Urinary bladder (tissue), 4 donors: ENCODE measurements around the gene HADHA. TPM values are rescaled to one million over a fixed set of nuclear protein-coding genes. Genes with fewer than 3 reads are reported as not detected.
A peak's percentile ranks its signal among the peaks of the same experiment; 100 is the strongest.

Experiments
- DNase-seq: peaks from one replicate; pipeline ENCODE4 v3.0.0-alpha.2; 2015; ENCODE audit errors: extremely low spot score
- H3K27ac ChIP-seq: one replicate; pipeline ENCODE4 v1.5.1; 2013; ENCODE audit warnings: low read depth, mild to moderate bottlenecking, moderate library complexity
- H3K36me3 ChIP-seq: one replicate; pipeline ENCODE4 v1.6.1; 2013; ENCODE audit warnings: mild to moderate bottlenecking, moderate library complexity; ENCODE audit not compliant: insufficient read depth
- H3K4me1 ChIP-seq: one replicate; pipeline ENCODE4 v1.6.1; 2013; ENCODE audit warnings: mild to moderate bottlenecking, moderate library complexity; ENCODE audit not compliant: insufficient read depth
- H3K4me3 ChIP-seq: one replicate; pipeline ENCODE4 v1.5.1; 2013; ENCODE audit warnings: low read depth, low read length
- WGBS: extraction: QIAGEN DNeasy Blood & Tissue Kit; methylation state at CpG from one replicate; pipeline ENCODE4 v1.1.7; 2013; 5-methylcytosine and 5-hydroxymethylcytosine counted together
- polyA plus RNA-seq: library from polyadenylated mRNA; stranded (reverse); fragments of 200-250 nt; gene quantifications from one replicate; pipeline ENCODE4 v1.2.3, GENCODE V29; 2013
- total RNA-seq: library from RNA; depleted of rRNA; stranded (reverse); fragments of >200 nt; gene quantifications from one replicate; pipeline ENCODE4 v1.2.3, GENCODE V29; 2014
- donor health status: healthy with polysubstance abuse.
- donor health status: healthy.

HADHA gene
- total and polyA plus RNA-seq, 2 donors, result 107 to 122 TPM

- Histone ChIP-seq H3K36me3 (peaks cover 9% of the 10 kb centered on the region), H3K27ac (no peak overlapping the region), H3K4me3 (no peak overlapping the region), H3K4me1 (no peaks in the 10 kb centered on the region)
- WGBS, result 55% methylated on average over 12 of the region's 12 CpGs
- no peak for DNase-seq
These were observed 49.1 kb downstream of the HADHA start for GRCh38 chr2:26195040-26195984.

- no peak overlapping the region for H3K4me3 ChIP-seq
- H3K36me3 ChIP-seq, result peaks cover 5% of the 10 kb centered on the region
- H3K27ac ChIP-seq, result no peak overlapping the region
- H3K4me1 ChIP-seq, result no peaks in the 10 kb centered on the region
- no peak for DNase-seq
- WGBS, result 91% methylated on average over 10 of the region's 10 CpGs
These were observed 50.7 kb downstream of the HADHA start for GRCh38 chr2:26193578-26194231.

- no peak overlapping the region for H3K27ac ChIP-seq
These were observed 52.9 kb downstream of the HADHA start for GRCh38 chr2:26191316-26192159.

GRCh38 chr2:26190369-26190768 is 54.1 kb downstream of the HADHA start:
- no peak overlapping the region for H3K27ac ChIP-seq
- no peak for DNase-seq
- no peaks in the 10 kb centered on the region for H3K36me3 ChIP-seq
- WGBS, result 79% methylated on average over 7 of the region's 7 CpGs
- H3K4me3 ChIP-seq, result no peak overlapping the region
- H3K4me1 ChIP-seq, result no peaks in the 10 kb centered on the region

More at GRCh38 chr2:26191316-26192159, 52.9 kb downstream of the HADHA start:
- DNase-seq, result no peak
- H3K4me3 ChIP-seq, result no peak overlapping the region
- 83% methylated on average over 20 of the region's 20 CpGs for WGBS
- H3K4me1 ChIP-seq, result no peaks in the 10 kb centered on the region
- no peaks in the 10 kb centered on the region for H3K36me3 ChIP-seq

GRCh38 chr2:26189751-26190150 is 54.7 kb downstream of the HADHA start:
- H3K4me1 ChIP-seq, result no peaks in the 10 kb centered on the region
- no peaks in the 10 kb centered on the region for H3K36me3 ChIP-seq
- H3K4me3 ChIP-seq, result no peak overlapping the region
- WGBS, result 85% methylated on average over 4 of the region's 4 CpGs
- DNase-seq, result no peak
- H3K27ac ChIP-seq, result no peak overlapping the region

GRCh38 chr2:26189123-26189522 is 55.3 kb downstream of the HADHA start:
- 89% methylated on average over 4 of the region's 4 CpGs for WGBS
- no peak overlapping the region for H3K4me3 ChIP-seq
- H3K27ac ChIP-seq, result no peak overlapping the region
- H3K36me3 ChIP-seq, result no peaks in the 10 kb centered on the region
- no peak for DNase-seq
- no peaks in the 10 kb centered on the region for H3K4me1 ChIP-seq

- Histone ChIP-seq H3K4me3 (no peak overlapping the region), H3K36me3 (no peaks in the 10 kb centered on the region), H3K27ac (no peak overlapping the region), H3K4me1 (no peaks in the 10 kb centered on the region)
- 91% methylated on average over 16 of the region's 16 CpGs for WGBS
- no peak for DNase-seq
These were observed 56.8 kb downstream of the HADHA start for GRCh38 chr2:26187537-26188104.

GRCh38 chr2:26187114-26187513 is 57.3 kb downstream of the HADHA start:
- WGBS, result 95% methylated on average over 15 of the region's 15 CpGs
- H3K27ac ChIP-seq, result no peak overlapping the region
- DNase-seq, result no peak
- H3K36me3 ChIP-seq, result no peaks in the 10 kb centered on the region
- no peak overlapping the region for H3K4me3 ChIP-seq
- H3K4me1 ChIP-seq, result no peaks in the 10 kb centered on the region

- 91% methylated on average over 16 of the region's 16 CpGs for WGBS
- Histone ChIP-seq H3K4me1 (no peaks in the 10 kb centered on the region), H3K36me3 (no peaks in the 10 kb centered on the region), H3K27ac (no peak overlapping the region), H3K4me3 (no peak overlapping the region)
- DNase-seq, result no peak
These were observed 58.3 kb downstream of the HADHA start for GRCh38 chr2:26185954-26186770.

GRCh38 chr2:26185304-26185928 is 59.0 kb downstream of the HADHA start:
- H3K27ac ChIP-seq, result no peak overlapping the region
- no peak for DNase-seq
- WGBS, result 50% methylated on average over 20 of the region's 20 CpGs
- H3K4me3 ChIP-seq, result peak overlapping the region; percentile 57
- no peaks in the 10 kb centered on the region for H3K36me3 ChIP-seq
- H3K4me1 ChIP-seq, result no peaks in the 10 kb centered on the region

GRCh38 chr2:26184555-26185303 is 59.7 kb downstream of the HADHA start:
- Histone ChIP-seq H3K27ac (no peak overlapping the region), H3K4me1 (no peaks in the 10 kb centered on the region), H3K4me3 (peak overlapping the region; percentile 57), H3K36me3 (no peaks in the 10 kb centered on the region)
- 2% methylated on average over 114 of the region's 114 CpGs for WGBS
- no peak for DNase-seq

- no peaks in the 10 kb centered on the region for H3K36me3 ChIP-seq
- H3K4me3 ChIP-seq, result peak overlapping the region; percentile 57
- H3K27ac ChIP-seq, result no peak overlapping the region
- no peak for DNase-seq
- H3K4me1 ChIP-seq, result no peaks in the 10 kb centered on the region
- 74% methylated on average over 34 of the region's 34 CpGs for WGBS
These were observed 60.3 kb downstream of the HADHA start for GRCh38 chr2:26184121-26184520.
